NCI-H524 (cell line): ENCODE data around the gene FAP.
A peak's percentile ranks its signal among the peaks of the same experiment; 100 is the strongest.

ENCODE experiments used
- DNase-seq, 2 experiments: peaks; one replicate each; lab custom pipeline; 2025; lab: John Stamatoyannopoulos, UW

FAP gene

GRCh38 chr2:162188451-162188850, 54.8 kb downstream of the FAP start:
- no peak for DNase-seq

DNA sequence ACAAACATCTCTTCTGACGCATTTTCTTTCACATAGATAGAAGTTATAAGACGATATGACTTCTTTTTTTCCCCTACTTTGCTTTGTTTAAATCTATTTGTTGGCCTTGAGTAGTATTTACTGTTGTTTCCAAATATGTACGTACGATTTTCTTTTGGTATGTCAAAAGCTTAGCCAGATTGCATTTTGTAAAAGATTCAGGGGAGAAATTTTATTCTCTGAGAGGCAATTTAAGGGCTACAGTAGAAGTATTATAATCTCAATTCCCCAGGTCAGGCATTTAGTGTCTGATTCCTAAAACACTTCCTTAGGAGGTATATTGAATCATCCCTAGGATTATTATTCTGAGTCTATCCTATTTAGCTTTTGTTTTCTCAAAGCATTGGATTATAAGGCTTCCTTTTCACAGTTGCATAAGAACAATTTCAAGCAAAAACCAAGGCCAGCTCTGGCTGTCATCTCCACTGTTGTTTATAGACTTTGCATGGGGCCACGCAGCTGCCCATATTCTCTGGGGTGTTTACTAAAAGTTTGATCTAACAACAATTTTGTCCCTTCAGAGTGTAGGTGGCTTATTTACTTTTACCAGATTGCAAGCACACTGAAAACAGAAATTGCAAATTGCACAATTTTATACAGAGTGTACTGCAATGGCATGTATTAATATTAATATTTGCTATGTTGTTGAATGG, 57.6 kb downstream of the FAP start:
- DNase-seq = no peak

DNA sequence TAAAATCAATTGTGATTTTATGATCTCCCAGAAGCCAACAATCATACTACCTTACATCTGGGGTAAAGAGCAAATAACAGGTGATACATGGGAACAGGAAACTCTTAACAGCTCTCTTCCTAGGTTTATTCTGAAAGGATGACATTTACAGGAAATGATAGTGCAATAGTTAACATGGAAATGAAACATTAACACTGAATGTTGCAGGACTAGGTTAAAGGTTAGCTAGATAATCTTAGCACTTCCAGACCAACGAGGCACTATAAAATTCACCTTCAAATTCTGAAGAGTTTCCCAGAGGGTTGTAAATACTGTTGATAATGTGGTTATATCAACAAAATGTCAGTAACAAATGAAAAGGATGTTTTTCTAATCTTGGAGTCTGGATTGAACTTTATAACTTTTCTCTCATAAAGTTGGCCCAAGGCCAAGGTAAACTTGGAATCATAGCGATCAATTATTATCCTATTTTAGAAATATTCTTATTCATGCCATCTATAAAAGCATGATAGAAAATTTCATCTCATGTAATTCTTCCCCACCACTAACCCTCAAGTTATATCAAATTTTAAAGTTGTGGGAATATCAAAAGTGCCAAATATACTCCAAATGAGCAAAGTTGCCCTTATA, 58.3 kb downstream of the FAP start:
- no peak for DNase-seq

GRCh38 chr2:162184359-162184758, 58.9 kb downstream of the FAP start:
- no peak for DNase-seq

GRCh38 chr2:162182395-162182794, 60.9 kb downstream of the FAP start:
- DNase-seq = no peak

DNA sequence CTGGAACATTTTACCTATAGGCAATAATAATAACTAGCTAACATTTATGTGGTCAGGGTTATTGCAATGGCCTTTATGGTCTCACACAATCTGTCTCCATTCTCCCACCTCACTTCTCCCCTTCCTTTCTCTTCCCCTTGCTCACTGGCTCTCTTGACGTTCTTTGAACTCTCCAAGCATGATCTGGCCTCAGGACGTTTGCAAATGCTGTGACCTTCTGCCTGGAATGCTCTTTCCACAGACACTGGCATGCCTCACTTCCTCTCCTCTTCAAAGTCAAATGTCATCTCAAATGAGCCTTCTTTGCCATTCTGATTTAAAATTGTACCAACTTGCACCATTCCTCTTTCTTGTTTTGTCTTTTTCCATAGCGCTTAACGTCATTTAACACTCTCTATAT, 65.9 kb downstream of the FAP start:
- DNase-seq = no peak

DNA sequence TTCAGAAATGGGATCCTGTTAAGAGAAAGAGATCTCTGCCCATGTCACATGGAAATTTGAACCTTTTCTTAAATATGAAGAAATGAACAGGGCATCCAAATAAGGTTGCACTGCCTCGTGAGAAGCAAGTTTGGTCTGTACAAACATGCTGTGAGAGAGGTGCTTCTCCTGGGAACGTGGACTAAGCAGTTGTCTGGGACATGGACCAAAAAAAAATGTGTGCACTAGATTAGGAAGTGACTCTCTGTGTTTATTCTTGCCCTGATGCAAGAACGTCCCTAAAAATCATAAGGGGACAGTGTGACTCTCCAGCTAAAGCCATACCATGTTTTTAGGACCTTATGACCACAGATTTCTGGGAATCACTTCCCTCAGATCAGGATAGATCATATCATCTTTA, 67.5 kb downstream of the FAP start:
- DNase-seq = no peak

DNA sequence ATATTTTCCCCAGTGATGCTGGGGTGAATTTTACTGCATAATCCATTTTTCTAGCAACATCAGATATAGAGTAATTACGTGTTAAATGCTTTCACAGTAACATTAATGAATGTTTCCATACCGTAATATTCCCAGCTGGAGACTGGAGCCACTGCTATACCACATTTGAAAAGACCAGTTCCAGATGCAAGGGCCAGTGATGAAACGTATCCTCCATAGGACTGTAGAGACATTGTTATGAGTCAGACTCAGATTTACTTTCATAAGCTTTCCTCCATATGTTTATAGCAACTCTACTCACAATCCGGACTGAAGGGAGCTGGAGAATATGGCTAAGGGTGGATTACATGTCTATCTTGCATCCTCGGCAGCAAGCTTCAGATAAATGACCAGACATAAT, 68.5 kb downstream of the FAP start:
- peak in 1 of 2 experiments; percentile 16 for DNase-seq

- DNase-seq = no peak
These were observed 70.4 kb downstream of the FAP start for GRCh38 chr2:162172802-162173370.

DNA sequence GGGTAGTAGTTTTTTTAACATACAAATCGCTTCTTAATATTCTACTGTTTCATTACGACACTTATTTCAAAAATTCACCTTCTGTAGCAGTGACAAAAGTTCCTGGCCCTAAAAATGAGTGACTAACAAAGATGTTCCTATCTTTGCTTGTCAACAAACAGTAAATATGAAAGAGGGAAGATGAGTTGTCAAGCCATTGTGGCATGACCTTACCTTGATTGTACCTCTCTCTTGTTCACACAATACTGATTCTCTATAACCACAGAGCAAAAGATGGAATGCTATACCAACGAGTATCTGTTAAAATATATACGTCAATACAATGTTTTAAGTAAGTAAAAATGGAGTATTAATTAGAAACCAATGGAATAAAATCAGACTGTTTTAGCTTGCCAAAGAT, 76.5 kb downstream of the FAP start:
- no peak for DNase-seq

DNA sequence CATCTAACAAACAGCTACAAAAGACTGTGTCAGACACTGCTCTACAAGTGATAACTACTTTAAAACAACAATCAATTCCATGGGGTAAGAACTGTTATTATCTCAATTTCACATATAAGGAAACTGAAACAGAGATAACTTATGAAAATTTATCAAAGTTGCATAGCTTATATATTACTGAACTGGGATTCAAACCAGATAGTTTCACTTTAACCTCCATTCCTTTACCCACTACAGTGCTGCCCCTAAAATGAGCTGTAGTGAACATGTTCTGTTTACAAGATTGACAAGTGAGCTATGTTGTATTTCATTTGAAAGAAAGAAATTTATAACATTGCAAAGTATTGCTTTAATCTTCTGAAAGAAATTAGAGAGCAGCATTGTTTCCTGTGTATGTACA, 77.1 kb downstream of the FAP start:
- DNase-seq = no peak

GRCh38 chr2:162164802-162165201, 78.4 kb downstream of the FAP start:
- no peak for DNase-seq

DNA sequence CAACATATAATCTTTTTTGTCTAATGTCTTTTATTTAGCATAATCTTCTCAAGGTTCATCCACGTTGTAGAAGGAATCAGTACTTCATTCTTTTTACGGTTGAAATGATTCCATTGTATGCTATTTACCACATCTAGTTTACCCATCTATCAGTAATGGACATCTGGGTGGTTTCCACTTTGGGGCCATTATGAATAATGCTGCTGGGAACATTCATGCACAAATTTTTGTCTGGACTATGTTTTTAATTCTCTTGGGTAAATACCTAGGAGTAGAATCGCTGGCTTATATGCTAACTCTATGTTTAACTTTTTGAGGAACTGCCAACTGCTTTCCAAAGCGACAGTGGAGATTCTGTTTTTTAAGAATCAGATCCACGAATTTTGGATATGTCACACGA, 83.8 kb downstream of the FAP start:
- no peak for DNase-seq

GRCh38 chr2:162156149-162156548, 87.1 kb downstream of the FAP start:
- DNase-seq = no peak

DNA sequence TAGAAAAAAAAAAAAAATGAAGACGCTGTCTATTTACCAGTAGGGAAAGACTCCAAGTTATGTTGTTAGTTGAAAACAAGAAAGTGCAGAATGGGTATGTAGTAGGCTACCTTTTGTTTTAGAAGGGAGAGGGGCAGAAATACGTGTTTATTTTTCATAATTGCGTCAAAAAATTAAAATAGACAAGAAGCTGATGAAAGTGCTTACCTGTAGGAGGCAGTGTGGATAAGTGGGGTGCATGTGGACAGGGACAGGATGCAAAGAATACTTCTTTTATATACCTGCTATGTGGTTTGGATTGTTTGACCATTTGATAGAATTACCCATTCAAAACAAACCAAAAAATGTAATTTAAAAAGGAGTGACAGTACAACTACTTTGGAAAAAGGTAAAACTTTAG, 88.2 kb downstream of the FAP start:
- no peak for DNase-seq

GRCh38 chr2:162153608-162154224, 89.5 kb downstream of the FAP start:
- DNase-seq = peak; percentile 44 to 68

DNA sequence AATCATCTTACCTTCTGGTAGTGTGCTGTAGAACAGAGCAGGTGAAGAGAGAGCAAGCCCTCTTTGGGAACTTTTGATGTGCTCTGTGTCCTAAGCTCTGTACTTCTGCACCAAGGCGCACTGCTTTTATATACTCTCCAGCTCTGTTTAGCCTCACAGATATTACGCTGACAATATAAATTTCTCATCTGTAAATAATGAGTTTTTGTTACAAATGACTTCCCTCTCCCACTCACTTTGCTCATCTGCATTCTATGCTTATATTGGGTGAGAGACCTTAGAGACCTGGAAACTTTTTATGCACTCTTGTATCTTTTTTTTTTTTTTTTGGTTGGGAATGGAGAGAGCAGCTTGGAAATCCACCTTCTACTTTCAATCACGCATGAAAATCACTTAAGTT, 91.1 kb downstream of the FAP start, which contains the start of gene GCG:
GCG (minus strand) TSS at position 101 of the 400 bp plus-strand sequence. CDS start 3,069 bp downstream, outside the sequence.
- DNase-seq = no peak

- no peak for DNase-seq
These were observed 93.3 kb downstream of the FAP start for GRCh38 chr2:162149940-162150339.

DNA sequence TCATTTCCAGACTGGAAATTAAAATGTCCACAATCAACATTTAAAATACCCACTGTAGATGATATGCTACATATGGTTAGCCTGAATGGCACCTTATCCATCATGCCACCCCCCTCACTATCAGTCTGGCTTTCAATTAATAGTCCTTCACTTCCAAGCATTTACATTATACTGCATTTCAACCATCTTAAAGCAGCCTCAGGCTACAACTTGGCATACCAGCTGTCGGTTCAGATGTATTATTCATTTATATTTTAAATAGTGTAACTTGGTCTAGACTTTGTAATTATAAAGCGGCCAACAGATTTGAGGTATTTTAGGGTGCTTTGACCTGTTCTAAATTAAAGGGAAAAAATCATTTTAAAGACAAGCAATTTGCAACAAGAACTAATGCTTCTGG, 93.8 kb downstream of the FAP start:
- no peak for DNase-seq

DNA sequence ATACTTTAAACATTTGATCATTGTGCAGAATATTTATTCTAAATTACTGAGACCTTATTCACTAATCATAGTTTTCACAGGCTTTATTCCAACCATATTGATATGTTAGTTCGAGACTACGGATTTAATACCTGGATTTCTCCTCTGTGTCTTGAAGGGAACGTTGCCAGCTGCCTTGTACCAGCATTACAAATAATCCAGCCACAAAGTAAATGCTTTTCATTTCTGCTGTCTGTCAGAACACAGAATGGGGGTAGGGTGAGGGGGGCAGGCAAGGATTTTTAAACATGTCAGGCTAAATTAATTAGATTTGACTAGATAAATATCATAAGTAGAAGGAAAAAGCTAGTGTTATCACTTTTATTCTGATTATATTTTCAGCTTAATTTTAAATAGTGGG, 94.3 kb downstream of the FAP start:
- DNase-seq = no peak

DNA sequence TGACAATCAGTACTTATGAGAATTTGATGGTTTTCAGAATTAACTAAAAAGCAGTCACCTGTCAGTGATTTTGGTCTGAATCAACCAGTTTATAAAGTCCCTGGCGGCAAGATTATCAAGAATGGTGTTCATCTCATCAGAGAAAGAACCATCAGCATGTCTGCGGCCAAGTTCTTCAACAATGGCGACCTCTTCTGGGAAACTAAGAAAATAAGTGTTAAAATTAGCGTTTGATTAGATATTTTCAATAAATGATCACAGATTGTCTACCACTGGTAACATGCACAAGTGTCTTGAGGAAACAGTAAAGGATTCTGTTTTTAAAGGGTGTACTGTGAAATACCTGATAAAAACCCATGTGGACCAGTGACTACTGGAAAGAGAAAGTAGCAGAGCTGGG, 99.3 kb downstream of the FAP start:
- DNase-seq = no peak

GRCh38 chr2:162138310-162138709, 104.9 kb downstream of the FAP start:
- no peak for DNase-seq

DNA sequence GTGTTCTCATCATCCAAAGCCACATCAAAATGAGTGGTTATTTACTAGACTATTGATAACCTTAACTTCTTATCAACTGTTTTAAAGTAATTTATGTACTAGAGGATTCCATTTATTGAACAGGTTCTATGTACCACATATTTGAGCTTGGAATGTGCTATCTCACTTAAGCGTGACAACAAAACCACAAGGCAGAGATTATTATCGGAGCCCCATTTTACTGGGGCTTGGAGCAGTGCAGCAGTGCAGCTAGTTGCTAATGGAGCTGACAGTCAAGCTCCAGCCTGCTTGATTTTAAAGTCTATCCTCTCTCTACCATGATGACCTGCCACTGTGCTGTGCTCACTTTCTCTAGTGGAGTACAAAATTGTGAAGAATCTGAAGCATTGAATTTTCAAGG, 115.8 kb downstream of the FAP start:
- DNase-seq = no peak
